ENCODE measurements around the gene CCDC102A.

CCDC102A gene

GRCh38 chr16:57477531-57478202 is 58.7 kb downstream of the CCDC102A start:
- no peak for DNase-seq (ENCODE audit: low read depth)
- no peak overlapping the region for H3K4me3 ChIP-seq (ENCODE audit: low read depth, low read length)
- TF ChIP-seq CTCF (IDR thresholded peaks at IDR 0.05; ENCODE audit: low read depth, low read length, missing control alignments): no peak

- DNase-seq (ENCODE audit: low read depth): no peak
- no peak overlapping the region for H3K4me3 ChIP-seq (ENCODE audit: low read depth, low read length)
- no peak for TF ChIP-seq CTCF (IDR thresholded peaks at IDR 0.05; ENCODE audit: low read depth, low read length, missing control alignments)
Measured at GRCh38 chr16:57476546-57477410, 59.6 kb downstream of the CCDC102A start.

GRCh38 chr16:57475711-57476339 is 60.5 kb downstream of the CCDC102A start:
- TF ChIP-seq CTCF (IDR thresholded peaks at IDR 0.05; ENCODE audit: low read depth, low read length, missing control alignments): peak; percentile 95
- no peak overlapping the region for H3K4me3 ChIP-seq (ENCODE audit: low read depth, low read length)
- peak; percentile 41 for DNase-seq (ENCODE audit: low read depth)

- TF ChIP-seq CTCF (IDR thresholded peaks at IDR 0.05; ENCODE audit: low read depth, low read length, missing control alignments): no peak
- no peak overlapping the region for H3K4me3 ChIP-seq (ENCODE audit: low read depth, low read length)
- DNase-seq (ENCODE audit: low read depth): no peak
Measured at GRCh38 chr16:57474671-57475661, 61.4 kb downstream of the CCDC102A start.

- DNase-seq (ENCODE audit: low read depth): no peak
- H3K4me3 ChIP-seq (ENCODE audit: low read depth, low read length): no peak overlapping the region
- no peak for TF ChIP-seq CTCF (IDR thresholded peaks at IDR 0.05; ENCODE audit: low read depth, low read length, missing control alignments)
Measured at GRCh38 chr16:57473906-57474305, 62.5 kb downstream of the CCDC102A start.

- H3K4me3 ChIP-seq (ENCODE audit: low read depth, low read length): no peak overlapping the region
- TF ChIP-seq CTCF (IDR thresholded peaks at IDR 0.05; ENCODE audit: low read depth, low read length, missing control alignments): no peak
- no peak for DNase-seq (ENCODE audit: low read depth)
Measured at GRCh38 chr16:57473176-57473840, 63.1 kb downstream of the CCDC102A start.

All from GM12864 (cell line).